Activated naive CD4-positive, alpha-beta T cell treated with anti-CD3 and anti-CD28 coated beads, Interleukin-2, amount 50 U/mL, for 16 hours (primary cell): Measurements from ENCODE around the gene PTCH1.

Experiments
- DNase-seq: peaks from one replicate; pipeline ENCODE4 v3.0.0-alpha.2; 2020

PTCH1 gene

GRCh38 chr9:95497772-95498171, 19.0 kb downstream of the PTCH1 start:
- no peak for DNase-seq

GRCh38 chr9:95496687-95497086, 20.1 kb downstream of the PTCH1 start:
- DNase-seq, result no peak

- DNase-seq, result no peak
Observed at GRCh38 chr9:95495961-95496360, 20.8 kb downstream of the PTCH1 start.

- DNase-seq, result no peak
Observed at GRCh38 chr9:95495529-95495928, 21.2 kb downstream of the PTCH1 start.

- DNase-seq, result peak; percentile 84
Observed at GRCh38 chr9:95494416-95495371, 22.1 kb downstream of the PTCH1 start.

GRCh38 chr9:95494022-95494415, 22.8 kb downstream of the PTCH1 start:
- DNase-seq, result no peak

GRCh38 chr9:95493402-95493801, 23.4 kb downstream of the PTCH1 start:
- no peak for DNase-seq

GRCh38 chr9:95491543-95492320, 25.0 kb downstream of the PTCH1 start:
- DNase-seq, result no peak

GRCh38 chr9:95488954-95489353, 27.8 kb downstream of the PTCH1 start:
- no peak for DNase-seq

GRCh38 chr9:95486318-95486717, 30.5 kb downstream of the PTCH1 start:
- DNase-seq, result no peak

- DNase-seq, result no peak
Observed at GRCh38 chr9:95484225-95484624, 32.5 kb downstream of the PTCH1 start.

GRCh38 chr9:95483431-95483830, 33.3 kb downstream of the PTCH1 start:
- DNase-seq, result no peak

- no peak for DNase-seq
Observed at GRCh38 chr9:95482621-95483020, 34.1 kb downstream of the PTCH1 start.

- no peak for DNase-seq
Observed at GRCh38 chr9:95481000-95481399, 35.8 kb downstream of the PTCH1 start.

GRCh38 chr9:95480346-95480745, 36.4 kb downstream of the PTCH1 start:
- no peak for DNase-seq

- no peak for DNase-seq
Observed at GRCh38 chr9:95479330-95479729, 37.4 kb downstream of the PTCH1 start.

- DNase-seq, result no peak
Observed at GRCh38 chr9:95478335-95478734, 38.4 kb downstream of the PTCH1 start.

- DNase-seq, result no peak
Observed at GRCh38 chr9:95477885-95478284, 38.9 kb downstream of the PTCH1 start.

GRCh38 chr9:95477441-95477840, 39.3 kb downstream of the PTCH1 start:
- DNase-seq, result no peak

- no peak for DNase-seq
Observed at GRCh38 chr9:95468791-95469190, 48.0 kb downstream of the PTCH1 start.

GRCh38 chr9:95465115-95465514, 51.7 kb downstream of the PTCH1 start:
- DNase-seq, result no peak

- DNase-seq, result no peak
Observed at GRCh38 chr9:95463148-95464060, 53.4 kb downstream of the PTCH1 start.
